ENCODE measurements around the gene CSNK2B. TPM values are rescaled to one million over a fixed set of nuclear protein-coding genes. Genes with fewer than 3 reads are reported as not detected.

The CSNK2B gene
- total RNA-seq, 2 experiments from 2014 or later = 230 to 245 TPM

DNA sequence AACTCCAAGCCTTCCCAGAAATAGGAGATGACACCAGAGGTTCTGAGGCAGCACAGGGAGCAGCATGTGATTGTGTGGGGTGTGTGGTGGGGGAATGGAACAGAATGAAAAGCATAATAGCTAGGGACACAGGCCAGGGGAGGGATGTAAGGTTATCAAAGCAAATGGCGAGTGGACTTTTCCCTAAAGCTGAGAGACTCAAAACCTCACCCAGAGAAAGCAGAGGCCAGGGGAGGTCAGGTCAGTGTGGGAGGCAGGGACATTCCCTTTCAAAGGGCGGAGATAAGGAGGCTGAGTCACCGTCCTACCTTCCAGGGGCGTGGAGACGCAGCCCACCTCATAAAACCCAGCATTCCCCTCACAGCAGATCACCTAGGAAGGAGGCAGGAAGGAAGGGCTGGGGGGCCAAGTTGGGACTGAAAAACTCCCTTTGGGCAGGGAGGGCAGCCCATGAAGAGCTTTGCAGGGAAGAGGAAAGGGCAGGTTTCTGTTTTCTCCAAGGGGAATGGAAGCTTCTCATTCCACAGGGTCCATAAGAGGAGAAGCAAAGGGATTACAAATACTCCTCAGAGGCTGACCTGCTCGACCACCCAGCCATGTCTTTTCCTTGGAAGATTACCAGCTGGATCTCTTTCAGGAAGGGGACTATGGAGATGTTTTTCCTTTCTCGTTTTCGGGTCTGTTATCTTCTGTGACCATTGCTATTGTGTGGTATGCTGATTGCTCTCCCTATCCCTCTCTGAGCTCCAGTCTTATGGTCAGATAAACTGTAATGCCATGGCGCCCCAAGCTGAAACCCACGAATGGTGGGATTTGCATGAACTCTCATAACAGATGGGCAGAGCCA, 24.6 kb downstream of the CSNK2B start:
- ChIA-PET POLR2A (interaction anchor here (0.9 to 1.4 kb wide), 3 partner anchors 23 to 50 kb away, joined by 3 to 4 read pairs (median 3); no protein-coding TSS in a partner anchor), CTCF (ENCODE audit: unreplicated experiment) (interaction anchor here (0.5 to 0.6 kb wide), 3 partner anchors 20 to 51 kb away, joined by 3 read pairs; no protein-coding TSS in a partner anchor)
- Histone ChIP-seq H3K27ac (ENCODE audit: low read depth, low read length, poor library complexity, severe bottlenecking) (no peak overlapping the region), H3K4me3 (ENCODE audit: low read depth, low read length, poor library complexity, severe bottlenecking) (no peak overlapping the region), H2AFZ (ENCODE audit: low read length) (no peak overlapping the region), H3K4me1 (ENCODE audit: insufficient read depth, low read length, poor library complexity, severe bottlenecking) (peaks cover 12% of the 10 kb centered on the region), H4K20me1 (ENCODE audit: insufficient read depth, low read length) (no peaks in the 10 kb centered on the region), H3K9me2 (ENCODE audit: insufficient read depth, low read length) (no peaks in the 10 kb centered on the region), H3K4me2 (ENCODE audit: low read length) (no peak overlapping the region), H3K79me2 (ENCODE audit: insufficient read depth, low read depth, low read length) (no peaks in the 10 kb centered on the region), H3K36me3 (ENCODE audit: insufficient read depth, low read length) (peaks cover 80% of the 10 kb centered on the region), H3K9me3 (ENCODE audit: low read length) (no peaks in the 10 kb centered on the region)
- no peak for TF ChIP-seq EZH2phosphoT487 (IDR thresholded peaks at IDR 0.05; ENCODE audit: borderline replicate concordance, low read depth, low read length)
- TF ChIP-seq, protein P1, sequence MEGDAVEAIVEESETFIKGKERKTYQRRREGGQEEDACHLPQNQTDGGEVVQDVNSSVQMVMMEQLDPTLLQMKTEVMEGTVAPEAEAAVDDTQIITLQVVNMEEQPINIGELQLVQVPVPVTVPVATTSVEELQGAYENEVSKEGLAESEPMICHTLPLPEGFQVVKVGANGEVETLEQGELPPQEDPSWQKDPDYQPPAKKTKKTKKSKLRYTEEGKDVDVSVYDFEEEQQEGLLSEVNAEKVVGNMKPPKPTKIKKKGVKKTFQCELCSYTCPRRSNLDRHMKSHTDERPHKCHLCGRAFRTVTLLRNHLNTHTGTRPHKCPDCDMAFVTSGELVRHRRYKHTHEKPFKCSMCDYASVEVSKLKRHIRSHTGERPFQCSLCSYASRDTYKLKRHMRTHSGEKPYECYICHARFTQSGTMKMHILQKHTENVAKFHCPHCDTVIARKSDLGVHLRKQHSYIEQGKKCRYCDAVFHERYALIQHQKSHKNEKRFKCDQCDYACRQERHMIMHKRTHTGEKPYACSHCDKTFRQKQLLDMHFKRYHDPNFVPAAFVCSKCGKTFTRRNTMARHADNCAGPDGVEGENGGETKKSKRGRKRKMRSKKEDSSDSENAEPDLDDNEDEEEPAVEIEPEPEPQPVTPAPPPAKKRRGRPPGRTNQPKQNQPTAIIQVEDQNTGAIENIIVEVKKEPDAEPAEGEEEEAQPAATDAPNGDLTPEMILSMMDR (conservative IDR thresholded peaks at IDR 0.05; ENCODE audit: low read length) = no peak
- no TSS peak for BruUV-seq (replicated peaks)
- intact Hi-C loops (cut with micrococcal nuclease; ENCODE audit: unreplicated experiment) = no loop called here
- DNase-seq (ENCODE audit: low spot score) = no peak

DNA sequence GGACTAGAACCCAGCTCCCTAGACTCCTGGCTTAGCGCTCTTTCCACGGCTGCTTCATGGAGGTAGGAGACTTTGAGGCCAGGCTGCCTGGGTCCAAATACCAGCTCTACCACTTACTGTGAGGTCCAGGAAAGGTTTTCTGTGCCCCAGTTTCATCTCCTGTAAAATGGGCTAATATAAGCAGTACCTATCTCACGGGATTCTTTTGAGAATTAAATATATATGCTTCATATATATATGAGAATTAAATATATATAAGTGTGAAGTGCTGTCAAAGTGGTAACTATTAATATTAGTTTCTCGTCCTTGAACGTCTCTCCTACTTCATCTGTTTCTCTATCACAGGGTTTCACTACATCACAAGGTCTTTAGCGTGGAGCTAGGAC, 25.2 kb downstream of the CSNK2B start:
- no peak for TF ChIP-seq EZH2phosphoT487 (IDR thresholded peaks at IDR 0.05; ENCODE audit: borderline replicate concordance, low read depth, low read length)
- TF ChIP-seq, protein P1 (conservative IDR thresholded peaks at IDR 0.05; ENCODE audit: low read length) = no peak
- Histone ChIP-seq H3K36me3 (ENCODE audit: insufficient read depth, low read length) (peaks cover 81% of the 10 kb centered on the region), H3K27ac (ENCODE audit: low read depth, low read length, poor library complexity, severe bottlenecking) (no peak overlapping the region), H3K4me1 (ENCODE audit: insufficient read depth, low read length, poor library complexity, severe bottlenecking) (peaks cover 12% of the 10 kb centered on the region), H2AFZ (ENCODE audit: low read length) (no peak overlapping the region), H4K20me1 (ENCODE audit: insufficient read depth, low read length) (no peaks in the 10 kb centered on the region), H3K4me3 (ENCODE audit: low read depth, low read length, poor library complexity, severe bottlenecking) (no peak overlapping the region), H3K4me2 (ENCODE audit: low read length) (no peak overlapping the region), H3K79me2 (ENCODE audit: insufficient read depth, low read depth, low read length) (no peaks in the 10 kb centered on the region), H3K9me2 (ENCODE audit: insufficient read depth, low read length) (no peaks in the 10 kb centered on the region), H3K9me3 (ENCODE audit: low read length) (no peaks in the 10 kb centered on the region)
- DNase-seq (ENCODE audit: low spot score) = no peak
- intact Hi-C loops (cut with micrococcal nuclease; ENCODE audit: unreplicated experiment) = no loop called here
- BruUV-seq (replicated peaks) = no TSS peak
- ChIA-PET CTCF (ENCODE audit: unreplicated experiment) (interaction anchor here (0.6 kb wide), 1 partner anchor 50 kb away, joined by 3 read pairs; no protein-coding TSS in a partner anchor), POLR2A (interaction anchor here (0.9 kb wide), 2 partner anchors 23 kb away, joined by 3 read pairs; no protein-coding TSS in a partner anchor)

DNA sequence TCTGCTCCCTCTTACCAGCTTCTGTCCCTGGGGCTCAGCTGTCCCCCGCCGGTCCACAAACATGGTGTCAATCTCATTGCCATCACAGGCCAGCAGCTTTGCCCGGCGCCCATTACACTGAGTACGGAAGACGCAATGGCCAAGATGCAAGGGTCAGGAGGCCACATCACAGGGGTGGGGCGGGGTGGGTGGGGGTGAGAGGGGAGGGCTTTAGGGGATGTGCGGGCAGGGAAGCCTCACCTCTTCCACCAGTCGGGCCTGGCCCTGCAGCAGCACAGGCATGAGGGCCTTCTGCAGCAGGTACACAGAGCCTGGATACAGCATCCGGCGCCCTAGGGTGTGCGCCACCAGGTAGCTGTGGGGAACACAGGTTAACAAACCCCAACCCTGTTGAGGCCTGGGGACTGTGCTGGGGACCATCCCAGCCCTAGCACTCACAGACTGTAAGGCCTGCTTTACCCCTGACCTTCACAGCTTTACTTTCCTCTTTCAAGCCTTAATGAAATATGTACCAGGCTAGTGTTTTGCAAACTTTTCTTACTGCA, 25.8 kb downstream of the CSNK2B start:
- no peaks in the 10 kb centered on the region for H3K79me2 ChIP-seq (ENCODE audit: insufficient read depth, low read depth, low read length)
- H3K4me1 ChIP-seq (ENCODE audit: insufficient read depth, low read length, poor library complexity, severe bottlenecking) = peaks cover 12% of the 10 kb centered on the region
- TF ChIP-seq, protein P1 (conservative IDR thresholded peaks at IDR 0.05; ENCODE audit: low read length) = no peak
- no peak for TF ChIP-seq EZH2phosphoT487 (IDR thresholded peaks at IDR 0.05; ENCODE audit: borderline replicate concordance, low read depth, low read length)
- no peak overlapping the region for H3K4me3 ChIP-seq (ENCODE audit: low read depth, low read length, poor library complexity, severe bottlenecking)
- H3K4me2 ChIP-seq (ENCODE audit: low read length) = no peak overlapping the region
- peaks cover 81% of the 10 kb centered on the region for H3K36me3 ChIP-seq (ENCODE audit: insufficient read depth, low read length)
- ChIA-PET POLR2A (no interaction called here), CTCF (ENCODE audit: unreplicated experiment) (no interaction called here)
- no peaks in the 10 kb centered on the region for H3K9me3 ChIP-seq (ENCODE audit: low read length)
- H4K20me1 ChIP-seq (ENCODE audit: insufficient read depth, low read length) = no peaks in the 10 kb centered on the region
- intact Hi-C loops (cut with micrococcal nuclease; ENCODE audit: unreplicated experiment) = no loop called here
- H2AFZ ChIP-seq (ENCODE audit: low read length) = no peak overlapping the region
- DNase-seq (ENCODE audit: low spot score) = no peak
- H3K27ac ChIP-seq (ENCODE audit: low read depth, low read length, poor library complexity, severe bottlenecking) = no peak overlapping the region
- no TSS peak for BruUV-seq (replicated peaks)
- no peaks in the 10 kb centered on the region for H3K9me2 ChIP-seq (ENCODE audit: insufficient read depth, low read length)
